Stimulated activated naive CD8-positive, alpha-beta T cell treated with anti-CD3 and anti-CD28 coated beads, Interleukin-15, Interleukin-2, amounts not matched to agents 100 U/mL and 50 U/mL, for 24 hours (primary cell): ENCODE measurements around the gene ITGB2.
A peak's percentile ranks its signal among the peaks of the same experiment; 100 is the strongest.
"Not testable (repeated sequence)": the region's sequence is repeated elsewhere in the genome, so short reads cannot be mapped to it uniquely, and the experiment has no call there.

Experiments
- ATAC-seq: fragments of 150-1000 bp; cut with Tn5 transposase; one replicate; pipeline ENCODE4 v1.10.0; 2021
- DNase-seq: peaks from one replicate; pipeline ENCODE4 v3.0.0; 2021

ITGB2 gene

DNA sequence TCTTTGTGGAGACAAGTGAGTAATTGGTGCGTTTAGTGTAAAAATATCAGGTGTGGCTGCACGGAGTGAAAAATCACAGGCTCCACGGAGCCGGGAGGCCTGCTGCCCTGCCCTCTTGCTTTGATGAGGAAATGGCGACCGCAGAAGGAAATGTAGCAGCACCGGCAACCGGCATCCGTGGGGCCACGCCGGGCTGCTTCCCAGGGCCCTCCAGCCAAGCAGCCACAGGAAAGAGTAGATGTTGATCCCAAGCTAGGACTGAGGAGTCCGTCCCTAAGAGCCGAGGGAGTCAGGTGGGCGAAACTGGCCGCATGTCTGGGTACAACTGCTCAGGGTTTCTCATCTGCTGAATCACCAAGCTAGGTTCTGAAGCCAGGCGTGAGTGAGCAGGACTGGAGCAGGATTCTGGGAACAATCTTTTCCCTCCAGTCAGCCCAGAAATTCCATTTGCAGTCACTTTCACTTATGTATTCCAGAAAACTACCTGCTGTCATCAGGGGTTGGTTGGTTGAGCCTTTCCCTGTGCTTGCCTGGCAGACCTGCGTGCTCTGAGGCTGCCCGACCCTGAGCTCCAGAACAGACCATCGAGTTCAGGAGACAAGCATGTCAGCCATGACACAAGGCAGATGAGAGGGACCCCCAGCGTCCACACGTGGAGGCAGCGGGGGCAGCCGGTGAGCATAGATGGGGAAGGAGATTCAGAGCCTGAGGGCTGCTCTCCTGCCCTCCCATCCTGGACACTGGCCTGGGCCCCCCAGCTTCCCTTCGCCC is 5.8 kb upstream of the ITGB2 start:
- peak; percentile 24 for ATAC-seq
- DNase-seq: peak; percentile 59

DNA sequence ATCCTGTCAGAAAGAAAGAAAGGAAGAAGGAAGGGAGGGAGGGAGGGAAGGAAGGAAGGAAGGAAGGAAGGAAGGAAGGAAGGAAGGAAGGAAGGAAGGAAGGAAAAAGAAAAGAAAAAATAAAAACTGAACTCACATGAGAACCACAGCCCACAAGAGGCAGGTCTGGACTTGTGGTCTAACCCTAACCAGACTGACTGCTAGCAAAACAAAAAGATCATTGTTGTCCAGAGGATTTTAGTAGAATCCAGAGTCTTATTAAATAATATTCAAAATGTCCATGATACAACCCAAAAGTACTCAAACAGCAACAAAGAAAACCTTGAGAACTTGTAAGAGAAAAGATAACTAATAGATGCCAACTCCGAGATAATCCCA is 4.7 kb upstream of the ITGB2 start:
- no peak for ATAC-seq
- DNase-seq: no peak

DNA sequence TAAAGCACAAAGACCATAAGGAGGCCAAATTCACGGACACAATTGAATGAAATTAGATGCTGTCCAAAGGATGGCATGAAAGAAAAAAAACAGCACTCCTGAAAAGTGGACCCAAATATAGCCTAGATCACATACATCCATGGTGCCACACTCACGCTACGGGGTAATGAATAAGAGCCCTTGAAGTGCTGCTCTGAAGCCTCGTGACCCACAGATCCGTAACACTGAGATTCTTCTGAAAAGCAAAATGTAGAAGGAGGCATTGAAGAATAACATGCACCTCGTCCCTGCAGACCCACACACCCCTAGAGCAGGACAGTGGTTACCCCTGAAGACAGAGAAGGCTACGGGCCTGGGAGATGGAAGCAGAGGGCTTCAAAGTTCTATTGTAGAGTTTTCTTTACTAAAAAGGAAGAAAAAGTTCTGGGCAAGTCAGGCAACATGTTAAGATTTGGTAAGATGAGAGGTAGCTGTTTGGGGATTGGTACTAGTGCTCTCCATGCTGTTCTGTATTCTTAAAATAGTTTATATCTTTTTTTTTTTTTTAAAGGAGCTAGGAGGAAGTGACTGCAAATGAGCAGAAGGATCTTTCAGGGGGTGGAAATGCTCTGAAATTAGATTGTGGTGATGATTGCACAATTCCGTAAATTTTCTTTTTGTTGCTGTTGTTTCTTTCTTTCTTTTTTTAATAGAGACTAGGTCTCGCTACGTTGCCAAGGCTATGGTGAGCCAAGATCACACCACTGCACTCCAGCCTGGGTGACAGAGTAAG is 4.1 kb upstream of the ITGB2 start:
- ATAC-seq (no peak), DNase-seq (no peak)

DNA sequence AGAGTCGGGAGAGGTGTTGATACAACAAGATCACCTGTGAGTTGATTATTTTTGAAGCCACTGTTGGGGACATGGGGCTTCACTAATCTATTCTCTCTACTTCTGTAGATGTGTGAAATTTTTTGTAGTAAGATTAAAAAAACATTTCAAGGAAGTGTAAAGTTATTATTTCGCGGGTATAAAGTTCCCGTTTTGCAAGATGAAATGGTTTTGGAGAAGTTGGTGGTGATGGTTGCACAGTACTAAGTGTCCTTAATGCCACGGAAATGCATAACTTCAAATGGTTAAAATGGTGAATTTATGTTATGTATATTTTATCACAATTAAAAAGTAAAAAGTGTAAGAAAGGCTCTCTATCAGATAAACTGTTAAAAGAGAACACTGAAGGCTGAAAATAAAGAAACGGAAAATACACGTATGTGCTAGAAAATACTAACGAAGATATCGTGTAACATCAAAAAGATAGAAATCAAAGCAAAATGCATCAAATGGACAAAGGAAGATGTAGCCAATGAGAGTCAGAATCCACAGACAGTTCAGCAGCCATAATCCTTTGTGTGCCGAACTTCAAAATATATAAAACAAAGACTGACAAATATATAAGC is 2.9 kb upstream of the ITGB2 start:
- DNase-seq (no peak), ATAC-seq (no peak)

DNA sequence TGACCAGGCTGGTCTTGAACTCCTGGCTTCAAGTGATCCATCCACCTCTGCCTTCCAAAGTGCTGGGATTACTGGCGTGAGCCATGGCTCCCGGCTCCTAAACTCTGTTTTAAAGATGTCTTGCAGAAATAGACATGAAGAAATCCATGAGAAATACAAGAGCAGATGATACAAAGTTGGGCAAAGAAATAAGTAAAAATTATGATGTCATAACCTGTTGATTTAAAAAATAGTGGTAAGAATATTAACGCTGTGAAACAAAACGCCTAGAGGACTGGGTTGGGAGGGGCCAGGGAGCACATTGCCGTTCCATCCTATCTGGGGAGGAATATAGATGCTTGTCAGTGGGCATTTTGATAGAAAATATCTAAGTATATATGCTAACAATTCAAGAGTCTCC is 1.2 kb upstream of the ITGB2 start:
- no peak for ATAC-seq
- no peak for DNase-seq

DNA sequence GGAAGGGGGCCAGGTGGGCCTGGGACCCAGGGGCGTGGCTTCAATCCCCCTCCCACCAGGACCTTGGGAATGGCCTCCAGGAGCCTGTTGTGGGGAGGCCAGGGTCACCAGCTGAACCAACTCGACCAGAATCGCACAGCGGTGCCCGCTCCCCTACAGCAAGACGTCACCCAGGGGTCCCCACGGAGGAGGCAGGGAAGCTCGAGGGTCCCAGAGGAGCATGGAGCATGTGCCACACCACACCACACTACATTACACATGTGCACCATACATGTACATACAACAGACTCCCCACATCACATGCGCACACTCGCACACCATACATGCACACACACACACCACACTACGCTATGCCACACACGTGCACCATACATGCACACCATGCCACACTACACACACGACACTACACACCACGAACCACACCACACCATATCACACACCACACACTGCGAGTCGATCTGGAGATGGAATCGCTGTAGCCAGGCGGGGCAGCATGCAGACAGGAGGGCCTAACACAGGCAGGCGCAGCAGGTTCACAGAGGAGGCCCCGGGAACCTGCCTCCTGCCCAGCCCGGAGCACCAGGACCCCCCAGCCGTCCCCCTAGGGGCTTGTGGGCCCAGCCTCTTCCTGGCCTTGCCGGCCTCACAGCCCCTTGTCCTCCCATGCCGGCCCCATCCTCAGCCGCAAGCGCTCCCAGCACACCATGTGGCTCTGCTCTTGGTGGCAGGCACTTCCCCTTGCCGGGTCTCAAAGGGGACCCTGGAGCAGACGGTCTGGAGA is 596 bp downstream of the ITGB2 start:
- ATAC-seq (peak; percentile 8), DNase-seq (peak; percentile 27)

DNA sequence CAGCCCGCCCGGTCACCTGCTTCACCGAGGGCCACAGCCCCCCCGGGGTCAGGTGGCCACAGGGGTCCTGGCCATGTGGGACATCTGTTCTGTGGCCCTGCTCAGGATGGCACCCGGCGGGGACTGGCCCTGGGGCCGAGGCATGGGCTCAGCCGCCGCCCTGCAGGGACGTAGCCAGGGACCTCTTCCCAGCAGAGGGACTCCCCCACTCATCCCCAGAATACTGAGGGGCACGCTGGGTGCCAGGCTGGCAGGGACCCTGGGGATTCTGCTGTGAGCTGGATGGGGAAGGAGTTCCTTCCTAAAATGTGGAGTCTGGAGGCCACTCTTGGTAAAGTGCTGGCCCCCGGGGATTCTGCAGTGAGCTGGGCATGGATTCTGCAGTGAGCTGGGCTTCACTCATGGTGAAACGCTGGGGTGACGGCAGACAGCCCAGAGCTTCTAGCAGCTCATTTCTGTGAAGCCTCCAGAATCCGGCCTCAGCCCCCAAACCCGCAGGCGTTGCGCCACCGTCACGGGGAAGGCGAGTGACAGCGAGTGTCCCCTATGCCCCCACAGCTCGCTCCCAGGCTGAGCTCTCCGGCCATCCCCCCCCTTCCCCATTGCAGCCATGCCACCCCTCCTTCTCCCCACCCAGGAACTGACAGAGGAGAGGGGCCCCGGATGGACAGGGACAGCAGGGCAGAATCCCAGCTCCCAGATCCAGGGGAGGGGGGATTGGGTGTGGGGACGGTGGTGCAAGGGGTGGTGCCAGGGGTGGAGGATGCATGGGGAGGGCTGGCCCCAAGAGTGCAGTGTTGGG is 1.4 kb downstream of the ITGB2 start:
- ATAC-seq: no peak
- DNase-seq: peak; percentile 51

DNA sequence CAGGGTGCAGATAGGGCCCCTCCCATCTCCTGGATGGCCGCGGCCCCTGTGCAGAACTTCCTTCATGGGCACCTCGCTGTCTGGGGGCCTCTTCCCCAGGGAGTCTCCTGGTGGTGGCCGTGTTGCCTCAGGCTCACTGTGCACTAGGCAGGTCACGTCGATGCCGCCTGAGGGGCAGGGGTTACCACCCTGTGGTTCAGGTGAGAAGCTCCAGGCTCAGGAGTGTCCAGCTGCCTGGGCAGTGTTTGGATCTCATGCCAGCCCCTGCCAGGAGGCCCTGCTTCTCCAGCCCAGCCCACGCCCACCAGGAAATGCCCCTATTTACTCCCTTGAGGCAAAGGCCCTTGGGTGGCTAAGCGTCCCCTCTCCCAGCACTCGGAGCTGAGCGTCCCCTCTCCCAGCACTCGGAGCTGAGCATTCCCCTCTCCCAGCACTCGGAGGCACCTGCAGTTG is 2.1 kb downstream of the ITGB2 start:
- ATAC-seq: no peak
- no peak for DNase-seq

DNA sequence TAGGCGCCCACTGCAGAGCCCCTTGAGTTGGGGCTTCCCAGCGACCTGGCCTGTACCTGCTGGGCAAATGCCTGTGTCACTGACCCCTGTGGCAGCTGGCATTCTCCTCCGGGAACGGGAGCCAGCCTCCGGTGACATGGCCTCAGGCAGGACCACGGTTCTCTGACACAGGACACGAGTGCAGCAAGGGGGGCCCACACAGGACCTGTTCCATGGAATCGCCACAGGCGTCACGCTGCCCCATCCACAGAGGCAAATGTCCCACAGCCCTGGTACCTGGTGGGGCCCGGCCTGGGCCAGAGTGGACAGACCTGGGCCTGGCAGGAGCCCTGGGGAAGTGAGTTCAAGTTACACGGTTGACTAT is 2.6 kb downstream of the ITGB2 start:
- DNase-seq (no peak), ATAC-seq (no peak)

DNA sequence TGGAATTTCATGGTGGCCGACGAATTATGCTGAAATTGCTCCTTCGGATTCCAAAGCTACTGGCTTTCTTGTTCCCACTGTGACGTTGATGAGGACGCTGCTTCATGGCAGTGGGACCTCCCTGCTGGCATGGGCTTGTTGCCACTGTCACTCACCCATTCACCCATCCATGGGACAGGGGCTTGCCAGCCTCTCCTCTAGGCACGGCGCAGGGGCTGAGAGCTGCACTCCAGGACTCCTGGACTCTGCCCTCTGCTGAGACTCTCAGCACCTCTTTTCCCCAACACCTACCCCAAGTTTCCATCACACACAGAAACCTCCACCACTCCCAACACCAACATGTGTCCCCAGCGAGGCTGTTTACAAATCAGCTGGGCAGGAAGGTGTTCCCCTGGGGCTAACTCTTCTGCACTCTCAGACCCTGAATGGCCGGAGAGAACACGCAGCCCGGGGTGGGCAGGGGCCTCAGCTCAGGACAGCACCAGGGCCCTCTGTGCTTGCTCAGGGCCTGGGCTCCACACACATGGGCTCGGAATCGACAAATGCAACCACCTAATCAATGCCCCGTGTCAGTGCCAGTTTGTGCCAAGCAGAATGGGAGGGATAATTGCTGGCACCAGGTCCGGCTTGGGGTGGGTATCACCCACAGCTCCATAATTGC is 3.1 kb downstream of the ITGB2 start:
- no peak for DNase-seq
- ATAC-seq: no peak

DNA sequence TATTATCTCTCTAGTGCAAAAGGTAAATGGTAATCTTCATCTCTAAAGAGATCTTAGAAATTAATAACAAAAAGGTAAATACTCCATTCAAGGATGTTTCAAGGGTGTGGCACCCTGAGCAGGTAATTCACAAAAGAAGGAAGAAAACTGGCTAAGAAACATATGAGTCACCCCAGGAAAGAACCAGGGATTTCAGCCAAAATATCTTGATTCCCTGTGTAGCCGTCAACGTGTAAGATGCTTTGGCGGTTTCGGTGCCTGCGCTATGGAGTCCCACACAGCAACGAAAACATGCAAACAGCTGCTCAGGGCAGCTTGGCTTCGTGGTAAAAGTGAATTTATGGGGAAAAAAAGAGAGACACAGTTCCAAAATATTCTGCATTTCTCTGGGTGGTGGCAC is 3.7 kb downstream of the ITGB2 start:
- ATAC-seq (no peak), DNase-seq (no peak)

DNA sequence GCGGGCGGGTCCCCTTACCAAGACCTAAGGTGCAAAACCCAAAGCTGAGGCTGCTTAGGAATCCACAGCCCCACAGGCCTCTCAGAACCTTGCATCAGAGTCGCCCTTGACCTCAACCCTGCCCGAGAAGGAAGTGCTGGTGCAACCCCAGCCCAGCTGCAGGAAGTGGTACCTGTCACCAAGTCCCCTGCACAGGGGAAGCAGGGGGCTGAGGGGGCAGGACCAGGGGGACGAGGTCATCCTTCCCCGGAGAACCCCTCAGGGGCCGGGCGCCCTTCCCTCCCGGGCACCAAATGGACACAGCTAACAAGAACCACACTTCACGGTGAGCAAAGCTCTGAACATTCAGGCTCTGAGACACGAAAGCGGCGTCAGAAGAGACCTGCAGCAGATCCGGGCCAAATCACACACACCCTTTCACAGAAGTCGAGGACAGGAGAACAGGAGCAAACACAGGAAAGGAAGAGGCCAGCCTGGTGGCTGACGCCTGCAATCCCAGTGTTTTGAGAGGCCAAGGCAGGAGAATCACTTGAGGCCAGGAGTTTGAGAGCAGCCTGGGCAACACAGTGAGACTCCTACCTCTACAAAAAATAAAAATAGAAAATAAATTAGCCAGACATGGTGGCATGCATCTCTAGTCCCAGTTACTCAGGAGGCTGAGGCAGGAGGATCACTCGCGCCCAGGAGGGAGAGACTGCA is 6.4 kb downstream of the ITGB2 start:
- DNase-seq: peak; percentile 74
- peak; percentile 70 for ATAC-seq

DNA sequence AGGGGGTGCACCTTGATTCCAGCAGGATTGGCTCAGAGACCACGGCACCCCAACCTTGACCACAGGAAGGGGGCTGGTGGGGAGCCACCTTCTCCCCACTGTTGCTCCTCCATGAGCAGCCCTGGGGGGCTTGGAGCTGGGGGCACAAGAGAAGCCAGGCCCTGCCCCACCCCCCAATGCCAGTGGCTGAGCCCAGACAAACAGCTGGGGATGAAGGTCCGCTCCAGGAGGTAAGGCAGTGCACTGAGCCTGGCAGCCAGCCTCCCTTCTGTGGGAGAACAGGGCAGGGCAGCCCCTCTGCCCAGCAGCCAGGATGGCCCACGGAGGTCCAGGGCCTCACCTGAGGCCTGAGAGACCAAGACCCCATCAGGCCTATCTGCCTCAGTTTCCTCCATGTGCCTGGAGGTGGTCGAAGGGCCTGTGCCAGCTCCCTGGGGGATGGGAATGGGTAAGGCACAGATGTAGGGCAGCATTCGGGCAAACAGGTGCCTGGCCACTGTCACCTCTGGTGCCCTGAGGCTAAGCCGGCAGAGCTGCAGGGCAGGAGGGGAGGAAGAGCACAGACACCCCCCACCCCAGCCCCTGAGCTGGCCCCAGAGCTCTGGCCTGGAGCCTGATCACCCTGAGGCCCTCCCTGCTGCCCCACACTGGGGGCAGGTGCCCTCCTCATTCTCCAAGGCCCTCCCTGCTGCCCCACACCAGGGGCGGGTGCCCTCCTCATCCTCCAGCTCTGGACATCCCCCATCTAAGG is 7.1 kb downstream of the ITGB2 start:
- no peak for ATAC-seq
- DNase-seq: no peak

DNA sequence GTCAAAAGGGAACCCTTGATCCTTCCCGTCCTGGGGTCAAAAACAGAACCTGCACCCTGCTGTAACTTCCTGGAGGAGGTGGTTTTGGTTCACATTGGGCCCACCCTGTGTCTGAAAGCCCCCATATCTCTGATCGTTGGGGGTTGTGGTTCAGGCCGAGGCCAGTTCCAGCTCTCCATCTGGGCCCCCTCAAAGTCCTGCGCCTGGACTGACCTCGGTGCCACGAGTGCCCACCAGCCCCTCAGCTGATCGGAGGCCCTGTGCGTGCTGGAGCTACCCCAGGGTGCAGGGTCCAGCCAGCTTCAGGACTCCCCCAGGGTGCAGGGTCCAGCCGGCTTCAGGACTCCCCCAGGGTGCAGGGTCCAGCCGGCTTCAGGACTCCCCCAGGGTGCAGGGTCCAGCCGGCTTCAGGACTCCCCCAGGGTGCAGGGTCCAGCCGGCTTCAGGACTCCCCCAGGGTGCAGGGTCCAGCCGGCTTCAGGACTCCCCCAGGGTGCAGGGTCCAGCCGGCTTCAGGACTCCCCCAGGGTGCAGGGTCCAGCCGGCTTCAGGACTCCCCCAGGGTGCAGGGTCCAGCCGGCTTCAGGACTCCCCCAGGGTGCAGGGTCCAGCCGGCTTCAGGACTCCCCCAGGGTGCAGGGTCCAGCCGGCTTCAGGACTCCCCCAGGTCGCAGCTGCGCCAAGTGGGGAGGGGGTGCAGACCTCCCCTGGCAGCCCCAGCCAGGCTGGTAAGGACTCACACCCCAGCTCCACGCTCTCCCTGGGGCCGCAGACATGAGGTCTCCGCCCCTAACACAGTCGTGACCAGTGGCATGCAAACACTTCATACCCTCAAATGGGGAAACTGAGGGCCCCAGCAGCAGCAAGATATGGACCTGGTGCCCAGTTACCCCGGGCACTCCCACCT is 7.9 kb downstream of the ITGB2 start:
- DNase-seq, ATAC-seq: not testable (repeated sequence)

DNA sequence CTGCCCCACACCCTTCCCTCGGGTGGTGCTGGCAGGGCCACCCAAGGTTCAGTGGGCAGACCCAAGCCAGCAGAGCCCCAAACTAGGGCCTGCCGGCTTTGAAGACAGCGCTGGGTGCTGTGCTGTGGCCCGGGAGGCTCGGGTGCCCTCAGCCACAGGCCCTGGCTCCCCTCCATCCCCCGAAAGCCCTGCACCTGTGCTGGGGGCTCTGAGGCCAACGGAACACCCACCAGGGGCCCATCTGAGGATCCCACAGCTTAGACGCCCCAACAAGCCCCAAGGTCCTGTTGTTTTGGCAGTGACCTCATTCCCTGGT is 8.6 kb downstream of the ITGB2 start:
- no peak for ATAC-seq
- no peak for DNase-seq

DNA sequence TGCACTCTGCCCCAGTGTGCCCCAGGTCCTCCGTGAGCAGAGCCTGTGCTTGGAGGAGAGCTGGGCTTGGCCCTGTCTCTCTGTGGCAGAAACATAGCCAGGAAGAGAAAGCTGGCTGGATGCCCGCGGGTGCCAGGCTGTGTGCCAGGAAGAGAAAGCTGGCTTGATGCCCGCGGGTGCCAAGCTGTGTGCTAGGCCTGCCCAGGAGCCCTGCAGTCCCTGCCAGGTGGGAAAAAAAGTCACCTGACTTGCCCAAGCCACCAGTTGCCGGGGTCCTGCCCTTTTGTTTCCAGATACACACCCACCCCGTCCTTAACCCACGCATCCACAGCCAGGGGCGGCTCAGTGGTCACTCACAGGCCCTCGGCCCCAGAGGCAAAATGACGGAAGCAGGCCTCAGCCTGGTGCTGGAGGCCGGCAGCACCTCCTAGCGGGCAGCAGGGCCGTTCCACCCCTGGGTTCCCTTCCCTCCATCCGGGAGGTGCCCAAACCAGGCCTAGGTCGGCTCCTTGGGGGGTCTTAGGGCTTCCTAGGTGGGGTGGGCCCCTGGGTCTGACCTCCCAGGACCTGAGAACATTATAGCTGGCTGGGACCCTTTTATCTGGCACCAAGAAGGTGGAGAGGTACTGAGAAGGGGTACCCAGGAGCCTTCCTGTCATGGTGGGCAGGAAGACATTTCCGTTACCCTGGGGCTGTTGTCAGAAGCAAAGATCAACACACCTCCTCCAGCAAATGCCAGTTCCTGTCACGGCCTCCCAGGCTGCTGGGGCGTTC is 9.1 kb downstream of the ITGB2 start:
- ATAC-seq: peak; percentile 60

DNA sequence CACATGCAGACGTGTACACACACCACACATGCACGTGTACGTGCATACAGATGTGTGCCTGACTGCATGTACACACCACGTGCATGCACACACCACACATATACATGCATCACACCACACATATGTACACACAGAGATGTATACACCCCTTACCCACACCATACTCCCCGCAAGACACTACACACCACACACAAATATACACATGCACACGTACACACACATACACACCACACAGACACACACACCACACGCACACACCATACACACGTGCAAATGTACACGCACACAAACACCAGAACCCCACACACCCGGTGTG is 9.7 kb downstream of the ITGB2 start:
- DNase-seq (no peak), ATAC-seq (no peak)

More for the DNA sequence above, 9.1 kb downstream of the ITGB2 start:
- peak; percentile 65 for DNase-seq
